ENCODE data around the gene CMTM4.
A peak's percentile ranks its signal among the peaks of the same experiment; 100 is the strongest.
"Not testable (repeated sequence)": the region's sequence is repeated elsewhere in the genome, so short reads cannot be mapped to it uniquely, and the experiment has no call there.

Gene CMTM4

DNA sequence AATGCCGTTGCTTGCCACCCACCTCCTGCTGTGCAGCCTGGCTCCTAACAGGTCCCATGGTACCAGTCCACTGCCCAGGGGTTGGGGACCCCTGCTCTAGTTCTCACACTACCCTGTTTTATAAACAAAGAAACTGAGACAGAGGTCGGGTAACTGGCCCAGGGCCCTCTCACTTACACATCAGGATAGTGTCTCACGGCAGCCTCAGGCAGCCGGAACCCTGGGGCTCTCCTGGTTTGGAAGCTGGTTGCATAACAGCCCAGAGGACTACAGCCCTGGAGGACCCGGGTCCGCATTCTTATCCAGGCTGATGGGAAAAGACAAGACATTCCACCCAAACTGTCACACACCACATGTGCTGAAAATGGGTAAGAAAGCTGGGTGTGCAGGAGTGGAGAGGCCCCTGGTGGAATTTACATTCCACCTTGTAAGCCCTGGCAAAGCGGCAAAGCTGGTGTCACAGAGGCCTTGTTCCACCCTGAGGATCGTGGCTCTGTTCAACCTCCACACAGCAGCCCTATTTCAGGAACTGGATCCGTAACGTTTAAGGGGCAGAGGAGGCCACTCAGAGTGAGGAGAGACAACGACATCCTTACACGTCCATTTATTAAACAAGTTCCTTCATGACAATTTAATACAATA is 82.3 kb downstream of the CMTM4 start:
- no peak overlapping the region for H3K4me3 ChIP-seq (ENCODE audit: low read depth, low read length)
- no peak for DNase-seq (ENCODE audit: low read depth, low spot score)
- ChIA-PET CTCF (interaction anchor here (0.9 to 1.7 kb wide), 4 partner anchors 9 to 138 kb away, joined by 3 to 6 read pairs (median 6); no protein-coding TSS in a partner anchor), POLR2A (no interaction called here)
- TF ChIP-seq, protein P1, sequence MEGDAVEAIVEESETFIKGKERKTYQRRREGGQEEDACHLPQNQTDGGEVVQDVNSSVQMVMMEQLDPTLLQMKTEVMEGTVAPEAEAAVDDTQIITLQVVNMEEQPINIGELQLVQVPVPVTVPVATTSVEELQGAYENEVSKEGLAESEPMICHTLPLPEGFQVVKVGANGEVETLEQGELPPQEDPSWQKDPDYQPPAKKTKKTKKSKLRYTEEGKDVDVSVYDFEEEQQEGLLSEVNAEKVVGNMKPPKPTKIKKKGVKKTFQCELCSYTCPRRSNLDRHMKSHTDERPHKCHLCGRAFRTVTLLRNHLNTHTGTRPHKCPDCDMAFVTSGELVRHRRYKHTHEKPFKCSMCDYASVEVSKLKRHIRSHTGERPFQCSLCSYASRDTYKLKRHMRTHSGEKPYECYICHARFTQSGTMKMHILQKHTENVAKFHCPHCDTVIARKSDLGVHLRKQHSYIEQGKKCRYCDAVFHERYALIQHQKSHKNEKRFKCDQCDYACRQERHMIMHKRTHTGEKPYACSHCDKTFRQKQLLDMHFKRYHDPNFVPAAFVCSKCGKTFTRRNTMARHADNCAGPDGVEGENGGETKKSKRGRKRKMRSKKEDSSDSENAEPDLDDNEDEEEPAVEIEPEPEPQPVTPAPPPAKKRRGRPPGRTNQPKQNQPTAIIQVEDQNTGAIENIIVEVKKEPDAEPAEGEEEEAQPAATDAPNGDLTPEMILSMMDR (IDR thresholded peaks at IDR 0.05; ENCODE audit: insufficient read depth, low read length, missing control alignments): no peak

DNA sequence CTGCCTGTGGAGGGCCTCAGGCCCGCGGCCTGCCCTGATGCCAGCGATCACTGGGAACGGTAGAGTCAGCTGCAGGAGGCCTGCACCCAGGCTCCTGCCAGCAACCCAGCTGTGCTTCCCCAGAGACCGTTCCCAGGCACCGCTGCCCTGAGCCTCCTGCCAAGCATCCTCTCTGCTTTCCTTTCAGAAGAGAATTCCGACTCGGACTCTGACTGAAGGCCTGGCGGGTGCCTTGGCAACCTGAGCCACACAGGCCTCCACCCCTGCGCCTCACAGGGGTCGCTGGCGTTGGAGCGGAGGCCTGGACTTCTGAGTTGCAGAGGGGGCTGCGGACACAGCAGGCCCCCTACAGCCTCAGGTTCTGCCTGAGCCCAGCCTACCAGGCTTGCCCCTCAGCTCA is 84.1 kb downstream of the CMTM4 start:
- ChIA-PET CTCF (interaction anchor here (0.6 to 8.1 kb wide), 6 partner anchors 39 to 898 kb away, joined by 3 to 72 read pairs (median 6); no protein-coding TSS in a partner anchor), POLR2A (no interaction called here)
- H3K4me3 ChIP-seq (ENCODE audit: low read depth, low read length): no peak overlapping the region
- DNase-seq (ENCODE audit: low read depth, low spot score): no peak
- TF ChIP-seq, protein P1 (IDR thresholded peaks at IDR 0.05; ENCODE audit: insufficient read depth, low read length, missing control alignments): no peak

DNA sequence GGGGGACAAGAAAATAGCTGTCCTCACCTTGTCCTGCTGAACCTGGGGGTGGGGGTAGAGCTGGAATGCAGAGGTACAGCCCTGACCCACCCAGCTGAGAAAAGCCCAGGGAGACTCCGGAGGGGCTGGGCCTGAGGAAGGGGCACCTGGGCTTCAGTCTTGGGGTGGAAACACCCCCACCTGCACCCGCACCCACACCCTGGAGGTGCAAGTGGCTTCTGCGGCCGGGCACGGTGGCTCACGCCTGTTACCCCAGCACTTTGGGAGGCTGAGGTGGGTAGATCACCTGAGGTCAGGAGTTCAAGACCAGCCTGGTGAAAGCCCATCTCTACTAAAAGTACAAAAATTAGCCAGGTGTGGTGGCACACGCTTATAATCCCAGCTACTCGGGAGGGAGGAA is 84.6 kb downstream of the CMTM4 start:
- POLR2A ChIA-PET; DNase-seq (ENCODE audit: low read depth, low spot score); H3K4me3 ChIP-seq (ENCODE audit: low read depth, low read length): not testable (repeated sequence)
- CTCF ChIA-PET: interaction anchor here (2.1 to 8.1 kb wide), 4 partner anchors 7 to 256 kb away, joined by 6 to 96 read pairs (median 51); no protein-coding TSS in a partner anchor

DNA sequence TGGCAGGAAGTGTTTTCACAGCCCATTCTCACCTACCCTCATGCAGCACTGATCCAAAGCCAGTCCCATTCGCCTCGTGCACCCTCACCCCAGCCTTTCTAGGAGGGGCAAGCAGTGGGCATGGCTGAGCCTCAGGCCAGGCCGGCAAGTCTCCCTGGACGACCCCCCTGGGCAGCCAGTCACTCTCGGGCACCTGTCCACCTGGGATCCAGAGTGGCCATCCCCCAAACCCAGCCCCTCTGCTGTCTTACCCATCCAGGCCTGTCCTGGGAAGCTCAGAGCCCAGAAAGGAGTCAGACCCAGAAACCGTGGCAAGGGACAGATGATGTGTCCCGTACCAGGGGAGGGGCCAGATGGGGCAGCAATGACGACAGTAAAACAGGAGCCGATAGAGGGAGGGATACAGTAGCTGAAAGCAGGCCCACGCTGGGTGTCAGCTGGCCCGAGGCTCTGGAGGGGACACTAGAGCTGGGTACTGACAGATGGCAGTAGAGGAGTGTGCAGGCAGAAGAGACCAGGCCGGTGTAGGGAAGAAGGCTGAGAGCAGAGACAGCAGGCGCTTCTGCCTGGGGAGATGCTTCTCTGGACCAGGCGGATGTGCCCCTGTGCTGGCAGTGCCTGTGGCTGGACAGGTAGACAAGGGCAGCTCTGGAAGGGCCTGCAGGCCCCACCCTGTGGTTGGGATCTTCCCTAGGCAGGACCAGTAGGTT is 86.3 kb downstream of the CMTM4 start:
- ChIA-PET CTCF (interaction anchor here (1.1 to 8.1 kb wide), 17 partner anchors 8 to 263 kb away, joined by 3 to 96 read pairs (median 11); partner anchors contain the start of gene CMTM4), POLR2A (interaction anchor here (0.7 to 2.1 kb wide), 2 partner anchors 8 to 207 kb away, joined by 3 to 7 read pairs; no protein-coding TSS in a partner anchor)
- TF ChIP-seq, protein P1 (IDR thresholded peaks at IDR 0.05; ENCODE audit: insufficient read depth, low read length, missing control alignments): no peak
- H3K4me3 ChIP-seq (ENCODE audit: low read depth, low read length): no peak overlapping the region
- no peak for DNase-seq (ENCODE audit: low read depth, low spot score)

DNA sequence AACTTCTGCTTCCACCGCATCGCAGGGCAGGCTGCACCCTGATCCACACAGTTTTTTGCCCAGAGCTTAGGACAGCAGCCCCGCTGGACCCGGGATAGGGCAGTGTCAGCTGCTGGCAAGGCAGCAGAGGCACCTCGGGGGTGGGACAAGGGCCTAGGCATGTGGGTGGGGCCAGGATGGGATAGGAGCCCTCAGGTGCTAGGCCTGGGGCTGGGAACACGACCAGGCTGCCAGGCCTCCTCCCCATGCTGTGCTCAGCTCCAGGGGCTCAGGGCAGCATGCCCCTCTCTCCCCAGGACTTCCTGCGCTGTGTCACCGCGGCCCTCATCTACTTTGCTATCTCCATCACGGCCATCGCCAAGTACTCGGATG is 87.4 kb downstream of the CMTM4 start:
- TF ChIP-seq, protein P1 (IDR thresholded peaks at IDR 0.05; ENCODE audit: insufficient read depth, low read length, missing control alignments): no peak
- ChIA-PET CTCF (interaction anchor here (0.6 to 8.1 kb wide), 57 partner anchors 10 to 479 kb away, joined by 3 to 96 read pairs (median 5); partner anchors contain the start of genes CKLF, CMTM1, CMTM2 and CMTM4), POLR2A (interaction anchor here (0.6 to 2.1 kb wide), 2 partner anchors 9 to 41 kb away, joined by 3 to 7 read pairs; no protein-coding TSS in a partner anchor)
- DNase-seq (ENCODE audit: low read depth, low spot score): no peak
- H3K4me3 ChIP-seq (ENCODE audit: low read depth, low read length): no peak overlapping the region

DNA sequence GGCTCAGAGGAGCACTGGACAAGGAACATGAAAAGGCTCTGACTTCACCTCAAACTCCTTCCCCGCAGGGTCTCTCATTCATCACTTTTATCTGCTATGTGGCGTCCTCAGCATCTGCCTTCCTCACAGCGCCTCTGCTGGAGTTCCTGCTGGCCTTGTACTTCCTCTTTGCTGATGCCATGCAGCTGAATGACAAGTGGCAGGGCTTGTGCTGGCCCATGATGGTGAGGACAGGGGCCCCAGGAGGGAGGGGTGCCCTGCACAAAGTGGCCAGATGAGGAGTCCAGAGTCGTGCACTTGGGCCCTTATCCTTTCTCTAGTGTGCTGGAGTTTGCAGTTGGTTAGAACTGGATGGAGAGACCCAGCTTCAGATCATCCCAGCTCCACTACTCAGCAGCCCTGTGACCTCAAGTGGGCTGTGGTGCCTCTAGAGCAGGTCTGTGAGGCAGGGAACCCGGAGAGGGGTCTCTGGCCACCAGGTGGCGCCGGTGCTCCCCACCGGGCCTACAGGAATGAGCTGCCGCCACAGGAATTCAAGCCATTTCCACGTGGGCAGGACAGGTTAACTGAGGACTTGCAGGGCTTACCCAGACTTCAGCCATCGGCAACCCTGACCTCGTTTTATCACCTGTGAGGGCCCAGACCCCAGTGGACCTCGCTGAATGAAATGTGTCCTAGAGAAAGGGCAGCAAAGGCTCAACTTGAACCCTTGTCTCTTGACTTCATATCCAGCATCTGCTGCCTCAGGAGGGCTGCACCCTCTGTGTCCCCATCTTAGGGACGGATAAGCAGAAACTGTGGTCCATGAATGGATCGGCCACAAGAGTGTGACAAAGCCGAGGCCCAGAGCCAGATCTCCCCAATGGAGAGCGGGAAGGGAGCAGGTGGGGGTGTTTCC is 88.1 kb downstream of the CMTM4 start:
- CTCF ChIA-PET: interaction anchor here (0.6 to 8.1 kb wide), 64 partner anchors 9 to 478 kb away, joined by 3 to 96 read pairs (median 5); partner anchors contain the start of genes CKLF, CMTM1, CMTM2 and CMTM4
- POLR2A ChIA-PET: interaction anchor here (0.6 to 2.1 kb wide), 2 partner anchors 9 to 42 kb away, joined by 3 to 7 read pairs; no protein-coding TSS in a partner anchor
- H3K4me3 ChIP-seq (ENCODE audit: low read depth, low read length): no peak overlapping the region
- TF ChIP-seq, protein P1 (IDR thresholded peaks at IDR 0.05; ENCODE audit: insufficient read depth, low read length, missing control alignments): peak; percentile 95
- peak; percentile 51 for DNase-seq (ENCODE audit: low read depth, low spot score)
